SK-N-MC (cell line): ENCODE results near the gene CNGB1.
"Not testable (repeated sequence)": the region's sequence is repeated elsewhere in the genome, so short reads cannot be mapped to it uniquely, and the experiment has no call there.

ENCODE experiments used
- DNase-seq: peaks from one replicate; pipeline ENCODE4 v3.0.0-alpha.2; 2011; ENCODE audit warnings: low read depth, low spot score
- H3K27ac ChIP-seq: fragments of 200-600 bp; sonication (generic); 2 replicates; pipeline ENCODE4 v1.5.1; 2016; ENCODE audit warnings: mixed run types
- H3K36me3 ChIP-seq: fragments of 200-600 bp; sonication (generic); 2 replicates; pipeline ENCODE4 v1.6.1; 2017; ENCODE audit warnings: antibody characterized with exemption, low read length, mixed read lengths; ENCODE audit not compliant: insufficient read depth
- H3K4me3 ChIP-seq: fragments of 200-600 bp; sonication (generic); 2 replicates; pipeline ENCODE4 v1.5.1; 2016
- H3K9ac ChIP-seq: fragments of 200-600 bp; sonication (generic); 2 replicates; pipeline ENCODE4 v1.8.0; 2017; ENCODE audit warnings: mixed run types, mixed read lengths; ENCODE audit not compliant: insufficient read length
- H3K9me3 ChIP-seq: fragments of 200-600 bp; sonication (generic); 2 replicates; pipeline ENCODE4 v1.6.1; 2017; ENCODE audit warnings: low read depth, mild to moderate bottlenecking, antibody characterized with exemption, low read length, moderate library complexity, mixed read lengths
- EZH2 ChIP-seq: fragments of 200-600 bp; sonication (generic); IDR thresholded peaks from one replicate; pipeline ENCODE4 v1.6.1; 2017; ENCODE audit warnings: antibody characterized with exemption
- FOXP2 ChIP-seq: optimal IDR thresholded peaks from 2 replicates; pipeline ENCODE3; 2011; ENCODE audit warnings: mild to moderate bottlenecking, moderate library complexity; ENCODE audit not compliant: insufficient read depth; ENCODE audit errors: extremely low read length, control extremely low read depth
- POLR2AphosphoS5 ChIP-seq: IDR thresholded peaks from 2 replicates; pipeline ENCODE4 v1.6.1; 2012; ENCODE audit warnings: mild to moderate bottlenecking, low read depth, low read length, borderline replicate concordance

Gene CNGB1

DNA sequence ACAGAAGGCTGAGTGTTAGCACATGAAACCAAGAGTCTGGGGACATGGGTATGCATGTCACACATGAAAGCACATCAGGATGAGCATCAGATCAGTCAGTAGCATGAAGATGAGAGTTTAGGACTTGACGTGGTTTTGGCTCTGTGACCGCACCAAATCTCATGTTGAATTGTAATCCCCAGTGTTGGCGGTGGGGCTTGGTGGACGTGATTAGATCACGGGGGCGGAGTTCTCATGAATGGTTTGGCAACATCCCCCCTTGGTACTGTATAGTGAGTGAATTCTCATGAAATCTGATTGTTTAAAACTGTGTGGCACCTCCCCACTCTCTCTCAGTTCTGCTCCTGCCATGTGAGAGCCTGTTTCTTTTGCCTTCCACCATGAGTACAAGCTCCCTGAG lies 46.4 kb downstream of the CNGB1 start:
- TF ChIP-seq FOXP2 (no peak), POLR2AphosphoS5 (no peak), EZH2 (no peak)
- no peaks in the 10 kb centered on the region for H3K9me3 ChIP-seq
- no peak overlapping the region for H3K4me3 ChIP-seq

DNA sequence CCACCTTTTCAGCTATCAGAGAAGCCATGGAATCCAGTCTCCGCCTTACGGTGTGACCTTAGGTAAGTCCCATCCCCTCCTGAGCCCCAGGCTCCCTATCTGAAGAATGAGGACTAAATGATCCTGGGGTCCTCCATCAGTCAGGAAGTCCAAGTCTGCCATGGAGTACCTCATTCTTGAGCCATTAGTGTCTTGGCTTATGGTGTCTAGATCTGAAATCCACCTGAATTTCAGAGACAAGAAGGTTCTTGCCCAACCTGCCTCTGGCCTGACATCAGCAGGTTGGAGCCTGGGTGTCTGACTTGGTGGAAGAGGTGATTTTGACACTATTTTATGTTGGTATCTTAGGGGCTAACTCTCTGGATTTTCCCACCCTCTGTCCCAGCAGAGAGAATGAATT lies 47.1 kb downstream of the CNGB1 start:
- no peak for DNase-seq
- H3K4me3 ChIP-seq, result no peak overlapping the region
- no peak overlapping the region for H3K9ac ChIP-seq
- no peak for TF ChIP-seq FOXP2
- TF ChIP-seq EZH2, result no peak
- no peak for TF ChIP-seq POLR2AphosphoS5
- H3K9me3 ChIP-seq, result no peaks in the 10 kb centered on the region
- no peak overlapping the region for H3K27ac ChIP-seq
- no peaks in the 10 kb centered on the region for H3K36me3 ChIP-seq

More for the DNA sequence above, 46.4 kb downstream of the CNGB1 start:
- Histone ChIP-seq H3K27ac (no peak overlapping the region), H3K36me3 (no peaks in the 10 kb centered on the region), H3K9ac (no peak overlapping the region)
- DNase-seq, result no peak

DNA sequence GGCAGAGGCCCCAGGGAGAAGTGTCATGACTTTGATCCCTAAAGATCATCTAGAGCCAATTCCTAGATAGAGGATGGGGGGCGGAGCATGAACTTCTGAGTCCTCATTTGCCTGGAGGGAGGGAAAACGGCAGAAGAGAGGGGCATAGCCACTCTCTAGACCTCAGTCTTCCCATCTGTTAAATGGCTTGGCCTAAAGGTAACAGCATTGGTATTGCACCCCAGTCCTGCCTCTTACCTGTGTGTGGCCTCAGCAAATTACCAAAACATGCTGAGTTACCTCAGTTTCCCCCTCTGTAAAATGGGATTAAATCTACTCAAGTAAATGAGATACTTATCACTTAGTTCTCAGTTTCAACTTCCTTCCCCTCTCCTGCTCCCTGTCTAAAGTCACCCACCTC lies 47.5 kb downstream of the CNGB1 start:
- DNase-seq, result no peak
- no peaks in the 10 kb centered on the region for H3K36me3 ChIP-seq
- no peaks in the 10 kb centered on the region for H3K9me3 ChIP-seq
- no peak for TF ChIP-seq EZH2
- TF ChIP-seq FOXP2, result no peak
- no peak for TF ChIP-seq POLR2AphosphoS5
- H3K27ac ChIP-seq, result no peak overlapping the region
- no peak overlapping the region for H3K4me3 ChIP-seq
- H3K9ac ChIP-seq, result no peak overlapping the region

DNA sequence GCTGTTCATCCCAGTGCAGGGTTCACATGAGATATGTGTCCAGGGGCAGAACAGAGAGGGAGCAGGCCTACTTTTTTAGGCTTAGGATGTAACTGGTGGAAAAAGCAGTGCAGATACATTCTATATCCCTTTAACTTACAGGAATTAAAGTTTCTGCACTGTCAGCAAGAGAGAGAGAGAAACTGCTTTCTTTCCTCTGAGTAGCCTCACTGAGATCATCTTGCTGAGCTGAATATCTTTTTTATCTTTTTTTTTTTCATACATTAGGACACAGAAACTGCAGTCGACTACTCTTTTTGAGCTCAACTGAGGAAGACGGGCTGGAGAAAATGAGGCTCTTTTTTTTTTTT lies 50.1 kb downstream of the CNGB1 start:
- Histone ChIP-seq H3K27ac (no peak overlapping the region), H3K36me3 (no peaks in the 10 kb centered on the region), H3K9ac (no peak overlapping the region), H3K9me3 (no peaks in the 10 kb centered on the region), H3K4me3 (no peak overlapping the region)
- DNase-seq, result no peak
- TF ChIP-seq EZH2 (no peak), POLR2AphosphoS5 (no peak), FOXP2 (no peak)

DNA sequence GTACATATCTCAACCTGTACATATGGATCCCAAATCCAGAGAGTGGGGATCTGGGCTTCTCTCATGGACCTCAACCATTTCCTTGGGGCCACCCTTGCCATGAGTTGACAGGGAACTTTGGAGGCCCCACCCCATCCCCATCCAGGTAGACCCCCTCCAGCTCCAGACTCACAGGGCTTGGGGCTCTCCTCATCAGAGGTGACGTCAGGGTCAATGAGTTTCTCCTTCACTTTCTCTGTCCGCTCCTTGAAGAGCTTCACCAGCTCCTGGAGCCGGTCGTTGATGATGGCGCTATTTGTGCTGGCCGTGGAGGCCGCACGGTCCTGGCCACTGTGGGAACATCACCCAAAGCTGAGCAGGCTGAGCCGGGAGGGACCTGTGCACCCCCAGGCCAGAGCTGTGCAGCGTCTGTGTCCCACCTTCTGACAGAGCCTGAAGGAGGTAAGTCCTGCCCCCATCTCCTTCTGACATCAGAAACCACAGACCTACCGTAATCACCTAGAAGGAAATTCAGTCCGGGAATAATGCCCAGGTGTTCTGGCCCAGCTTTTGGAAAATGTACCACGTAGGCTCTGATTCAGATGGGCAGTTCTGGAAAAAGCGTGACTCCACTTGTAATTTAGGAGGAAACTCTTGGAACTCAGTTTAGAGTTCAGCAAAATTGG lies 50.6 kb downstream of the CNGB1 start:
- Histone ChIP-seq H3K9me3 (no peaks in the 10 kb centered on the region), H3K9ac (no peak overlapping the region), H3K36me3 (no peaks in the 10 kb centered on the region), H3K27ac (no peak overlapping the region), H3K4me3 (no peak overlapping the region)
- TF ChIP-seq EZH2, result no peak
- TF ChIP-seq FOXP2, result no peak
- TF ChIP-seq POLR2AphosphoS5, result no peak
- no peak for DNase-seq

DNA sequence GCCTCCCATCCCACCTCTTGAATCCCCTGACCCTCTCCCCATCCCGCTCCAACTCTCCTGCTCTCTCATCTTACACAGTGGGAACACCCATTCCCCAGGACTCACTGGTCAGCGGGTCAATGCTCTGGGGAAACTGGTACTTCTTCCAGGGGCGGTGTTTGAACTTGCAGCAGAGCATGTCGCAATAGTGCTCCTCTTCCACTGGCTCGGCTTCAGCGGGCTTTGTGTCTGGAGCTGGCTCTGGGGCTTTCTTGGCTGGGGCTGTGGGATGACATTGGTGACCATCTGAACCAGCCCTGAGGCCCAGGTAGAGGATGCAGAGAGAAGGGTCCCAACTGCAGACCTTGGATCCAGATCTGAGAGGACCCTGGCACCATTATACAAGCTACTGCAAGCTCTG lies 51.9 kb downstream of the CNGB1 start:
- no peak overlapping the region for H3K4me3 ChIP-seq
- H3K36me3 ChIP-seq, result no peaks in the 10 kb centered on the region
- no peak overlapping the region for H3K9ac ChIP-seq
- no peaks in the 10 kb centered on the region for H3K9me3 ChIP-seq
- no peak overlapping the region for H3K27ac ChIP-seq
- DNase-seq, result no peak
- TF ChIP-seq EZH2 (no peak), POLR2AphosphoS5 (no peak), FOXP2 (no peak)

DNA sequence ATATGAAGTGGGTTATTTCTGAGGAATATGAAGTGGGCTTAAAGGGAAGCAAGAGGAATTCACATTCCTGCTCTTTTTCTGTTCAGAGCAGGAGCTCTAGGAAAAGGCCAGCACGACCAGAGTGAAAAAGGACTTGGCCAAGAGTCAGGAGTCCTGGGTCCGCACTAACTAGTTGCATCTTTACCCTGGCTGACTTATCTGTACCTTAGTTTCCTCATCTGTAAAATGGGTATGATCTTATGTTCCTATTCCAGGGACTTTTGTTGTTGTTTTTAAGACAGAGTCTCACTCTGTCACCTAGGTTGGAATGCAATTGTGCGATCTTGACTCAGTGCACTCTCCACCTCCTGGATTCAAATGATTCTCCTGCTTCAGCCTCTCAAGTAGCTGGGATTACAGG lies 52.5 kb downstream of the CNGB1 start:
- H3K9ac ChIP-seq, result no peak overlapping the region
- H3K4me3 ChIP-seq, result no peak overlapping the region
- TF ChIP-seq EZH2 (no peak), POLR2AphosphoS5 (no peak), FOXP2 (no peak)

DNA sequence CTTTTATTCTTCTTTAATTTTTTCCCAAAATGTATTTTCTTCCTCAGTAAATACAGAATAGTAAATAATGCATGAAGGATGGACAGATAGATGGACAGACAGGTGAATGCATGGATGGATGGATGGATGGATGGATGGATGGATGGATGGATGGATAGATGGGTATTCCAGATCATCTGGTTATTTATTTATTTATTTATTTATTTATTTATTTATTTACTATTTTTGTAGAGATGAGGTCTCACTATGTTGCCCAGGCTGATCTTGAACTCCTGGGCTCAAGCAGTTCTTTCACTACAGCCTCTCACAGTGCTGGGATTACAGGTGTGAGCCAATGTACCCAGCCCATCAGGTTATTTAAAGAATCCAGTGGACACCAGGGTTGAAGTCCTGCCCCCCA lies 53.0 kb downstream of the CNGB1 start:
- H3K36me3 ChIP-seq, H3K27ac ChIP-seq, DNase-seq: not testable (repeated sequence)

More for the DNA sequence above, 52.5 kb downstream of the CNGB1 start:
- no peaks in the 10 kb centered on the region for H3K36me3 ChIP-seq
- no peak overlapping the region for H3K27ac ChIP-seq
- H3K9me3 ChIP-seq, result no peaks in the 10 kb centered on the region
- DNase-seq, result no peak

DNA sequence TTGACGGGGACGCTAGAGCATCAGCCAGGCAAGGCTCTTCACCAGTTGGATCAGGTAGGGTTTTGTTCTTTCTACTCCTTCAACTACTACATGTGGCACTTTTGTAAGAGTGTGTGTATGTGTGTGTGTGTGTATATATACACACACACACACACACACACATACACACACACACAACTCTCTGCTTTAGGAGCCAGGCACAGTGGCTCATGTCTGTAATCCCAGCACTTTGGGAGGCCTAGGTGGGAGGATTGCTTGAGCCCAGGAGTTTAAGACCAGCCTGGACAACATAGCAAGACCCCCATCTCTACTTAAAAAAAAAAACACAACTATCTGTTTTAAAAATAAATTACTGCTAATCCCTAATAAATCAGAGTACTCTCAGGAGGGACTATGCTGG lies 53.4 kb downstream of the CNGB1 start:
- not testable (repeated sequence) for H3K27ac ChIP-seq, DNase-seq, H3K9ac ChIP-seq, H3K9me3 ChIP-seq, H3K36me3 ChIP-seq, H3K4me3 ChIP-seq

More for the DNA sequence above, 53.0 kb downstream of the CNGB1 start:
- H3K4me3 ChIP-seq, H3K9ac ChIP-seq, H3K9me3 ChIP-seq: not testable (repeated sequence)
